Lower leg skin (tissue), 4 donors: Measurements from ENCODE around the gene WWTR1. TPM values are rescaled to one million over a fixed set of nuclear protein-coding genes. Genes with fewer than 3 reads are reported as not detected.

Experiments
- DNase-seq, 2 donors: peaks; one replicate each; pipeline ENCODE4 v3.0.0-alpha.2; 2019; ENCODE audit warnings: low spot score in 2 of 2
- H3K4me3 ChIP-seq: fragments of 200-600 bp; sonication (generic); 2 replicates; pipeline ENCODE4 v1.5.1; 2017; ENCODE audit warnings: mild to moderate bottlenecking, low read depth; ENCODE audit not compliant: poor library complexity, severe bottlenecking
- POLR2A ChIP-seq, 2 donors: fragments of 450-650 bp; IDR thresholded peaks; one replicate each; pipeline ENCODE4 v1.6.1; 2016 to 2017; ENCODE audit warnings: antibody characterized with exemption in 2 of 2, mild to moderate bottlenecking in 1 of 2, moderate library complexity in 1 of 2
- WGBS, 2 donors: methylation state at CpG; one replicate each; pipeline ENCODE4 v1.1.5; 2018; 5-methylcytosine and 5-hydroxymethylcytosine counted together
- intact Hi-C: fragments of 100-400 bp; cut with DNase I; formaldehyde crosslinking; loops from one replicate; pipeline ENCODE4 v1.15.0; 2023; ENCODE audit warnings: low total_unique reads
- total RNA-seq, 4 donors: library from RNA; depleted of rRNA; stranded (reverse); fragments of >200 nt; gene quantifications; one replicate each; pipeline ENCODE4 v1.1.0, GENCODE V29; 2016
- TF ChIP-seq, protein P1 (sequence below), 3 donors: fragments of 450-650 bp; IDR thresholded peaks; one replicate each; pipeline ENCODE4 v1.5.1; 2016; ENCODE audit warnings: antibody characterized with exemption in 3 of 3, mild to moderate bottlenecking in 3 of 3, moderate library complexity in 2 of 3

WWTR1 gene
- total RNA-seq, 4 donors from 2014 or later, result 52.4 to 78.1 (median 56.1) TPM

DNA sequence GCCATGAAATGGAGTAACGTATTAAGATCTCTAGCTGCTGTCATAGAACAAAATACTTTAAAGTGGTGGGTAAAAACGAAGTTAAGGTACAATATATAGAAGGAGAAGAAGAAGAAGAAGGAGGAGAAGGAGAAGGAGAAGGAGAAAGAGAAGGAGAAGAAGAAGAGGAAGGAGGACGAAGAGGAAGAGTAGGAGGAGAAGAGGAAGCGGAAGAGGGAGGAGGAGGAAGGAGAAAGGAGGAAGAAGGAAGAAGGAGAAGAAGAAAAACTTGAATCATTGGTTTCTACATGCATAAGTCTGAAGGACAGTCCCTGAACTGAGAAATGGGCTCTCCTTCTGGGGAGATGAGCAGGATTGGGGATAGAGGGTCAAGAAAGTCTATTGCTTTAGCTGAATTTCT, 22.4 kb downstream of the WWTR1 start:
- no peak for TF ChIP-seq POLR2A (IDR thresholded peaks at IDR 0.05)
- WGBS, 2 donors, result 82 to 91% methylated on average over 4 of the region's 4 CpGs
- no peak overlapping the region for H3K4me3 ChIP-seq
- intact Hi-C loops, result no loop called here
- no peak for DNase-seq

DNA sequence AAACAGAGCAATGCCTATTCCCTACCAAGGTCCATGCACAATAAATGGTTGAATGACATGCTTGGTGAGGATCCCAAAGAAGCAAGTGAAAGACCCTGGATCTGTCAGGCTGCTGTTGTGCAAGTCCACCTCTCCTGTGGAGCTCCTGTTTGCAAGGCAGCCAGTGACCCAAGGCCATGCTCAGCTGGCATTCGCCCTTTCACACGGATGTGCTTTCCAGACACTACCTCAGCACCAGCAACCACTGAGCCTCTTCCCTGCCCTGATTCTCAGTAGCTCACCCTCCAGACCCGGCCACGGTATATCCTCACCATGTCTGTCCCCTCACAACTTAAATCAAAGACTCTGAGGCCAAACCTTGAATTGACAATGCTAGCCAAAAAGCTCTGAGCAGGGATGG, 23.3 kb downstream of the WWTR1 start:
- WGBS, 2 donors, result 75 to 82% methylated on average over 4 of the region's 4 CpGs
- intact Hi-C loops, result no loop called here
- TF ChIP-seq, protein P1, sequence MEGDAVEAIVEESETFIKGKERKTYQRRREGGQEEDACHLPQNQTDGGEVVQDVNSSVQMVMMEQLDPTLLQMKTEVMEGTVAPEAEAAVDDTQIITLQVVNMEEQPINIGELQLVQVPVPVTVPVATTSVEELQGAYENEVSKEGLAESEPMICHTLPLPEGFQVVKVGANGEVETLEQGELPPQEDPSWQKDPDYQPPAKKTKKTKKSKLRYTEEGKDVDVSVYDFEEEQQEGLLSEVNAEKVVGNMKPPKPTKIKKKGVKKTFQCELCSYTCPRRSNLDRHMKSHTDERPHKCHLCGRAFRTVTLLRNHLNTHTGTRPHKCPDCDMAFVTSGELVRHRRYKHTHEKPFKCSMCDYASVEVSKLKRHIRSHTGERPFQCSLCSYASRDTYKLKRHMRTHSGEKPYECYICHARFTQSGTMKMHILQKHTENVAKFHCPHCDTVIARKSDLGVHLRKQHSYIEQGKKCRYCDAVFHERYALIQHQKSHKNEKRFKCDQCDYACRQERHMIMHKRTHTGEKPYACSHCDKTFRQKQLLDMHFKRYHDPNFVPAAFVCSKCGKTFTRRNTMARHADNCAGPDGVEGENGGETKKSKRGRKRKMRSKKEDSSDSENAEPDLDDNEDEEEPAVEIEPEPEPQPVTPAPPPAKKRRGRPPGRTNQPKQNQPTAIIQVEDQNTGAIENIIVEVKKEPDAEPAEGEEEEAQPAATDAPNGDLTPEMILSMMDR (IDR thresholded peaks at IDR 0.05), result no peak
- no peak for TF ChIP-seq POLR2A (IDR thresholded peaks at IDR 0.05)
- no peak for DNase-seq
- H3K4me3 ChIP-seq, result no peak overlapping the region

DNA sequence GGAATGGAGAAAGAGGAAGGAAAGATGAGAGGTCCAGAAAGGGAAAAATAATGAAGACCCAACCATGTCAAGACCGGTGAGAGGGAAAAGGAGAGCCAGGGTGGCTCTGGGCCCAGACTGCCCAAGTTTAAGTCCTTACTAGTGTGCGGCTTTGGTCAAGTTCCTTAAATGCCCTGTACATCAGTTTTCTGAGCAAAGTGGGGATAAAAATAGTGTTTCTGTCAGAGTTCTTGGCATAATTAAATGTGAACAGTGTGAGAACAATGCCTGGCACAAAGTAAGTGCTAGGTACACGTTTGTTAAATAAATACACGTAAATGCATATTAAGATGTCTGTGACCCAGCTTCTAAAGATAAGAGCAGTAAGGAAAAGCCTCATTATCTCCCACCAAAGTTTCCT, 23.8 kb downstream of the WWTR1 start:
- intact Hi-C loops, result no loop called here
- no peak for TF ChIP-seq POLR2A (IDR thresholded peaks at IDR 0.05)
- TF ChIP-seq, protein P1 (IDR thresholded peaks at IDR 0.05), result no peak
- 67 to 70% methylated on average over 4 of the region's 4 CpGs for WGBS, 2 donors
- DNase-seq, result no peak
- H3K4me3 ChIP-seq, result no peak overlapping the region

DNA sequence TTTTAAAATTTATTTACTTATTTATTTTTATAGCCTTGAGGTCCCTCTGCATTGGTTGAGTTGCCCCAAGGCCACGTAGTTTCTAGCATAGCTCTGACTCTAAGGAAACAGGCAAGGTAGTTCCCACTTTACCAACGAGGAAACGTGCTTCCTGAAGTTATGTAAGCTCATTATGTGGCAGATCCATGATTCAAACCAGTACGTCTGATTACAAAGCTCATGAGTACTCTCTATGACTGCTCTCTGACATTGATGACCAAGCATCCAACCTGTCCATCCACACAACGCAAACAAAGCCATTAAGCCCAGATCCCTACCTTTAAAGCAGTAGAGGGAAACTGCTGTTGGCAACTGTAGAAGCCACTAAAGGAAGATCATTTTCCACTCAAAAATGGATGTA, 25.6 kb downstream of the WWTR1 start:
- DNase-seq, result no peak

DNA sequence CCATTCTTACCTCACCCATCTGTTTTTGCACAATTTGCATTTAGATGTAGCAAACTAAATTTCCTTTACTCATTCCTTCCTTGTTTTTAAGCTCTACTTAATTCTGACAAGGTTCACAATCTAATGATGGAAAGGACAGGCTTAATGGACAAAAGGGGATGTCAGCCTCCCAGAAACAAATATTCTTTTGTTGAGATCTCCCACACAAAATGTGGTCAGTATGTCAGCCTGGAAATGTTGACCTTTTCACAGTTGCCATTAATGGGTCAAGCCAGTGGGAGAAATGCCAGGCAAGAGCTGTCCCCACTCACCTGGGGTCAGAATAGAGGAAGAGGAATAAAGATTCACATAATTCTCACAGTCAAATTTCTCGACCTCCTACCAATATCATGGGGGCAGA, 27.0 kb downstream of the WWTR1 start:
- no peak for TF ChIP-seq POLR2A (IDR thresholded peaks at IDR 0.05)
- TF ChIP-seq, protein P1 (IDR thresholded peaks at IDR 0.05), result no peak
- no peak for DNase-seq
- intact Hi-C loops, result no loop called here
- 85 to 88% methylated on average over 1 of the region's 1 CpG for WGBS, 2 donors
- no peak overlapping the region for H3K4me3 ChIP-seq

More for the DNA sequence above, 25.6 kb downstream of the WWTR1 start:
- TF ChIP-seq, protein P1 (IDR thresholded peaks at IDR 0.05), result no peak
- no peak for TF ChIP-seq POLR2A (IDR thresholded peaks at IDR 0.05)
- no peak overlapping the region for H3K4me3 ChIP-seq
- WGBS, 2 donors, result 76 to 85% methylated on average over 5 of the region's 5 CpGs
- intact Hi-C loops, result no loop called here

DNA sequence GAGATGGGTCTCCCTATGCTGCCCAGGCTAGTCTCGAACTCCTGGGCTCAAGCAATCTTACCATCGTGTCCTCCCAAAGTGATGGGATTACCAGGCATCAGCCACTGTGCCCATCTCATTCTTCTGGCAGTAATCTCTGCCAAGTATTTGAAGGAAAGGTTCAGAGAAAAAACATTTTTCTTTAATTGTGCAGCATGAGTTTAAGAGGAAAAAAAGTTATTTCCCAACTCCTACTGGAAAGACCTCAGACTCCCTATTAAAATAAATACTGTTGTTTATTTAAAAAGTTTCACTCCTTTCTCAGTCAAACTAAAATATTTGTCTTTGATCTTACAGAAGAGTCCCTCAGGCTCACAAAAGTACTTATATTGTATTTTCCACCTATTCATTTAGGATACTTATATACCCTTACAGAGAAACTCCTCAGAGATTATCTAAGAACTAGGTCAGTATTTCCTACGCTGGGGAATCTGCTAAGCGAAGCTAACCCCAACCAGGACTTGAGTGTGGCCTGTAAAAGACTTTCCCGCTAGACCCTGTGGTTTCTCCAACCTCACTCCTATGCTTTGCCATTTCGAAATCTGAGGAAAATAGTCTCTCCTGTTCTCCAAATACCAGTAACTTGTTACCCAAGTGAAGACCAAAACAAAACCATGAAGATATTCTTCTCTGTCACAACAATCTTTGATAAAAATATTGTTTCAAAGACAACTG, 28.7 kb downstream of the WWTR1 start:
- TF ChIP-seq, protein P1 (IDR thresholded peaks at IDR 0.05), result no peak
- TF ChIP-seq POLR2A (IDR thresholded peaks at IDR 0.05), result no peak
- intact Hi-C loops, result no loop called here
- no peak overlapping the region for H3K4me3 ChIP-seq
- DNase-seq, result no peak
- WGBS, 2 donors, result 71 to 76% methylated on average over 6 of the region's 6 CpGs
